A549 treated with Hydrocortisone at 1 μM for 4 hours (cell line): ENCODE results near the gene ASCL3. TPM values are rescaled to one million over a fixed set of nuclear protein-coding genes. Genes with fewer than 3 reads are reported as not detected.

Experiments used
- total RNA-seq: library from RNA; stranded (reverse); fragments of 200-300 nt; extraction: Qiagen RNA extraction; gene quantifications from 5 replicates; pipeline ENCODE4 v1.2.3, GENCODE V29; 2022

The ASCL3 gene
- not detected in 5 replicates for total RNA-seq

GRCh38 chr11:8942518-8943066, at the start of gene ASCL3:
Gene ASCL3, minus strand, starts transcription at chr11:8943016. Its CDS starts 4,855 bp downstream, at chr11:8938161.

GRCh38 chr11:8964324-8965320, 21.8 kb upstream of the ASCL3 start, which contains the start of gene TMEM9B:
Gene TMEM9B, minus strand, starts transcription at chr11:8964442. Its CDS starts 129 bp downstream, at chr11:8964313.

GRCh38 chr11:8932564-8933180, 10.1 kb downstream of the ASCL3 start, which contains the start of gene C11orf16:
Gene C11orf16, minus strand, starts transcription at chr11:8932947. Its CDS starts 639 bp downstream, at chr11:8932308.

GRCh38 chr11:8911029-8911823, 31.6 kb downstream of the ASCL3 start, which contains the start of gene AKIP1:
Gene AKIP1, plus strand, starts transcription at chr11:8911189. Its CDS starts 261 bp downstream, at chr11:8911450.

Other genes starting within 250 kb of the ASCL3 start
- gene AKIP1, start 31.8 kb downstream of the ASCL3 start, total RNA-seq: 38.7 to 45.6 TPM (median 43.8 TPM) in 5 replicates
- gene C11orf16, start 10.1 kb downstream of the ASCL3 start, total RNA-seq: not detected in 5 replicates
- gene TMEM9B, start 21.4 kb upstream of the ASCL3 start, total RNA-seq: 36.5 to 39.4 TPM (median 37.7 TPM) in 5 replicates
- gene NRIP3, start 61.0 kb upstream of the ASCL3 start, total RNA-seq: 0.61 to 1.3 TPM (median 0.71 TPM) in 5 replicates
- 0.28 to 0.46 TPM (median 0.43 TPM) in 5 replicates for gene SCUBE2, start 148.6 kb upstream of the ASCL3 start, total RNA-seq